Tibial nerve (tissue), 4 donors: Measurements from ENCODE around the gene ZNF232. TPM values are rescaled to one million over a fixed set of nuclear protein-coding genes. Genes with fewer than 3 reads are reported as not detected.
"Not testable (repeated sequence)": the region's sequence is repeated elsewhere in the genome, so short reads cannot be mapped to it uniquely, and the experiment has no call there.

Experiments used
- DNase-seq, 2 donors: peaks; one replicate each; pipeline ENCODE4 v3.0.0-alpha.2; 2019; ENCODE audit warnings: low spot score in 2 of 2
- H3K27ac ChIP-seq, 4 donors: fragments of 200-600 bp; sonication (generic) in 3 of 4; one replicate each; pipeline ENCODE4 v1.5.1; 2017 to 2019; ENCODE audit warnings: mild to moderate bottlenecking in 1 of 4
- H3K27me3 ChIP-seq, 2 donors: fragments of 200-600 bp; sonication (generic) in 1 of 2; one replicate each; pipeline versions ENCODE4 v1.5.1 to v1.6.0; 2017 to 2019
- H3K36me3 ChIP-seq, 3 donors: fragments of 200-600 bp; sonication (generic); one replicate each; pipeline ENCODE4 v1.5.1; 2018 to 2019
- H3K4me1 ChIP-seq, 4 donors: fragments of 200-600 bp; sonication (generic) in 3 of 4; one replicate each; pipeline ENCODE4 v1.5.1; 2017 to 2019
- H3K4me3 ChIP-seq, 4 donors: fragments of 200-600 bp; sonication (generic) in 3 of 4; one replicate each; pipeline ENCODE4 v1.5.1; 2017 to 2019; ENCODE audit warnings: mild to moderate bottlenecking in 1 of 4, moderate library complexity in 1 of 4
- H3K9me3 ChIP-seq, 4 donors: fragments of 200-600 bp; sonication (generic) in 3 of 4; one replicate each; pipeline ENCODE4 v1.5.1; 2017 to 2019
- EP300 ChIP-seq, 2 donors: sonication (generic); formaldehyde crosslinking; IDR thresholded peaks; one replicate each; pipeline ENCODE4 v1.6.1; 2017; ENCODE audit warnings: antibody characterized with exemption in 2 of 2, mild to moderate bottlenecking in 1 of 2
- POLR2A ChIP-seq, 2 donors: fragments of 450-650 bp; IDR thresholded peaks; one replicate each; pipeline ENCODE4 v1.6.1; 2017; ENCODE audit warnings: antibody characterized with exemption in 2 of 2, mild to moderate bottlenecking in 2 of 2, moderate library complexity in 2 of 2
- whole genome bisulfite sequencing, 2 donors: methylation state at CpG; one replicate each; pipeline ENCODE4 v1.1.5; 2018; 5-methylcytosine and 5-hydroxymethylcytosine counted together
- total RNA-seq, 4 donors: library from RNA; depleted of rRNA; stranded (reverse); fragments of >200 nt; gene quantifications; one replicate each; pipeline ENCODE4 v1.1.0, GENCODE V29; 2016
- TF ChIP-seq, protein P1 (sequence below), 5 experiments: fragments of 200-600 bp in 3 of 5; fragments of 450-650 bp in 2 of 5; sonication (generic) in 3 of 5; IDR thresholded peaks; one replicate each; pipeline ENCODE4 v1.5.1; 2016 to 2019; ENCODE audit warnings: antibody characterized with exemption in 5 of 5, mild to moderate bottlenecking in 3 of 5, moderate library complexity in 2 of 5

Gene ZNF232
- total RNA-seq, 4 donors from 2014 or later: 7.3 to 16.4 (median 9.8) TPM

DNA sequence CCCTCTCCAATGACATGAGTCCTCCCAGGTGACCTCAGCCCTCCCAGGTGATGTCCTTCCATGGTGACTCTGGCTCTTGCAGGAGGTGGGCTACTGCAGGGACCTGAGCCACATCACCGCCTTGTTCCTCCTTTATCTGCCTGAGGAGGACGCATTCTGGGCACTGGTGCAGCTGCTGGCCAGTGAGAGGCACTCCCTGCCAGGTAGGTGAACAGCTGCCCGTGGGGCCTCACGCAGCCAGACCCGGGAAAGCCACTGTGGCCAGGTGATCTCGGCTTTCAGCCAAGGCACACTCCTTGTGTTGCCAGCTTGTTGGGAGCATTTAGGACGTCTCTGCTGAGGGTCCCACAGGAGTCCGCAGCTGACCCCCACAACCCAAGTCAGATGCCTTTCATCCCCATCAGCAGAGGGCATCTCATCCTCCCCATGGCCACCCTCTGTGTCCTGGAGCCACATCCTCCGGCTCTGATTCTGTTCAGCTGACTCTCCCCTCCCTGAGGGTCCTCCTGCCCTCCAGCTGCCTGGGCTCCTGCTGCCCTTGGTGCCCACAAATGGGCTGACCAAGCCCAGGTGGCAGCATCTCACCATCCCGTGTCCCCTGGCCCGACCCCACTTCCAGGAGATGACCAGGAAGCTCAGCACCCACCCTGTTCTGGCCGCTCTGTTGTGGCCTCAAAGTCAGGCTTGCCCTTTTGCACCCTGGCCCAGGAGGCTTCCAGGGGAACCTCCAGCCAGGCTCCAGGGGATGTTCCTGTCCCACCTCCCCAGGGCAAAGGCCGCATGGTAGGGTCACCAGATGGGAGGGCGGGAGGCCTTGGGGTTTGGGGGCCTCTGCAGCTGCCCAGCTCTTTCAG is 24.3 kb upstream of the ZNF232 start:
- no peak for TF ChIP-seq POLR2A (IDR thresholded peaks at IDR 0.05)
- Histone ChIP-seq H3K9me3 (no peaks in the 10 kb centered on the region), H3K4me1 (no peaks in the 10 kb centered on the region), H3K4me3 (no peak overlapping the region), H3K36me3 (no peaks in the 10 kb centered on the region), H3K27ac (no peak overlapping the region), H3K27me3 (no peaks in the 10 kb centered on the region)
- WGBS, 2 donors: 85 to 86% methylated on average over 7 to 12 of the region's 14 CpGs
- DNase-seq: no peak

DNA sequence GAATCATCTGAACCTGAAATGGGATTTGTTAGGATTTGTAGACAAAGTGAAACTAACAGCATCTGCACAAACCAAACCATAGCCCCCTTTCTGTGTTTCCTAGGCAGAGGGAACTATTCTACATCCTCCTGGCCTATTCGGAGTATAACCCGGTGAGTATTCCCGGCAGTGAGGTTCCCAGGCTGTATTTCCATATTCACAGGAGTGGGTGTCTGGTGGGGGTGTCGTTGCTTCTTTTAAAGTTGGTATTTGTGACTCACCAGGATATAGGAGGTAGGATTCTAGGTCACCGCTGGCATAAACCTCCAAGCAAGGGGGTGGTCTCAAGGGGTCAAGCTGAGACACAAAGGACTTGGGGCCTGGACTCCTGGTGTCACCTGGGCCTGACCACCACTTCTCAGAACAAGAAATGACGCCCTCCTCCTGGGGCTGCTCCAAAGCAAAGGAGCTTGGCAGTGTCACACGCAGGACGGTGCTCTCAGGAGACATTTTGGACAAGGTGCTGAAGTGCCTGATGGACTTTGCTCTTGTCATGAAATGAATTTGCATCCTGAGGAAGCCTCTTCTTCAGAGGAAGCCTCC is 23.5 kb upstream of the ZNF232 start:
- not testable (repeated sequence) for H3K4me1 ChIP-seq, H3K9me3 ChIP-seq, H3K36me3 ChIP-seq, DNase-seq, H3K27ac ChIP-seq, H3K27me3 ChIP-seq, H3K4me3 ChIP-seq
- 73 to 78% methylated on average over 8 of the region's 8 CpGs for WGBS, 2 donors

DNA sequence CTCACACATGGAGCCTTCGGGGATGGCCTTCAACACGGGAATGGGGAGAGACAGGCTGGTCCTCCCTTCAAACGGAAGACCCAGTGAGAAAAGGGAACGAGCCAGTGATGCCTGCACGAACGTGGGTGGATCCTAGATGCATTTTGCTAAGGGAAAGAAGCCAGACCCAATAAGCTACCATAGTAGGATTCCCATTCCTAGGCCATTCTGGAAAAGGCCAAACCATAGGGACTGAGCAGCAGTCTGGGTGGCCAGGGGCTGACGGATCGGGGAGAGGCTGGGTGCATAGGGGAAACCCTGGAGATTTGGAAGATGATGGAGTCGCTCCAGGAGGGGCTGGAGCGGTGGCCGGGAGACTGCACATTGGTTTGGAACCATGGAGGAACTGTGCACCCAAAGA is 22.9 kb upstream of the ZNF232 start:
- not testable (repeated sequence) for H3K27ac ChIP-seq, H3K9me3 ChIP-seq, H3K36me3 ChIP-seq, H3K4me3 ChIP-seq, DNase-seq, H3K27me3 ChIP-seq, H3K4me1 ChIP-seq
- WGBS, 2 donors: 84 to 85% methylated on average over 11 of the region's 11 CpGs

DNA sequence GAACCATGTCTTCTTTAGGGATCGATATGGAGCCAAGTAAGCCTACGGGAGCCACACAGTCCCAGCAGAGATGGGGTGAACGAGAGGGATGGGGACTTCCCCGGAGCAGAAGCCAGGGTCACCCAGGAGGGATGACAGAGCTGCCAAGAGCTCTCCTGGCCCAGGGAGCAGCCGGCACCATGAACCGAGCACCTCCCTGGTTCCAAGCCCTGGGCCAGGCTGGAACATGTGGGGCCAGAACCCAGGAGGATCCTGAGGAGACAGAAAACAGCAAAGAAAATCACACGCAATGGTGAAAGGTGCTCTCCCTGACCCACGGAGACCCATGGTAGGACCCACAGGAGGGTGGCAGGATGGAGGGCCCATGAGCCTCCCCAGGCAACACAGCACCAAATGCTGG is 22.3 kb upstream of the ZNF232 start:
- not testable (repeated sequence) for H3K27me3 ChIP-seq, H3K4me1 ChIP-seq, H3K27ac ChIP-seq, H3K9me3 ChIP-seq, H3K4me3 ChIP-seq, H3K36me3 ChIP-seq, DNase-seq
- WGBS, 2 donors: 88 to 92% methylated on average over 8 of the region's 8 CpGs

DNA sequence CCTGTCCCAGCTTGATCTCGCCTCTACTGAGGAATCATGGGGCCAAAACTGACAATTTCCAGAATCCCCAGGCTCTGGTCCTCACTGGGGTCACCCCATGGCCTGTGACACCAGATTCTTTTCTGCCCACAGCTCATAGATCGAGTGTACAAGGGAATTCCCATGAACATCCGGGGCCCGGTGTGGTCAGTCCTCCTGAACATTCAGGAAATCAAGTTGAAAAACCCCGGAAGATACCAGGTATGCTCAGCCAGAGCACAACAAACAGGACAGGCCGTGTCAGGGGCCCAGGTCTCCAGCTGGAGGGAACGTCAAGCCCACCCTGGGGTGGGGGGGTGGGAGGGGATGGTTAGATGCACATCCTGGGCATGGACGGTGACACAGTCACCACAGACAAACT is 21.6 kb upstream of the ZNF232 start:
- DNase-seq: no peak
- 77 to 85% methylated on average over 8 of the region's 8 CpGs for WGBS, 2 donors
- no peaks in the 10 kb centered on the region for H3K9me3 ChIP-seq

DNA sequence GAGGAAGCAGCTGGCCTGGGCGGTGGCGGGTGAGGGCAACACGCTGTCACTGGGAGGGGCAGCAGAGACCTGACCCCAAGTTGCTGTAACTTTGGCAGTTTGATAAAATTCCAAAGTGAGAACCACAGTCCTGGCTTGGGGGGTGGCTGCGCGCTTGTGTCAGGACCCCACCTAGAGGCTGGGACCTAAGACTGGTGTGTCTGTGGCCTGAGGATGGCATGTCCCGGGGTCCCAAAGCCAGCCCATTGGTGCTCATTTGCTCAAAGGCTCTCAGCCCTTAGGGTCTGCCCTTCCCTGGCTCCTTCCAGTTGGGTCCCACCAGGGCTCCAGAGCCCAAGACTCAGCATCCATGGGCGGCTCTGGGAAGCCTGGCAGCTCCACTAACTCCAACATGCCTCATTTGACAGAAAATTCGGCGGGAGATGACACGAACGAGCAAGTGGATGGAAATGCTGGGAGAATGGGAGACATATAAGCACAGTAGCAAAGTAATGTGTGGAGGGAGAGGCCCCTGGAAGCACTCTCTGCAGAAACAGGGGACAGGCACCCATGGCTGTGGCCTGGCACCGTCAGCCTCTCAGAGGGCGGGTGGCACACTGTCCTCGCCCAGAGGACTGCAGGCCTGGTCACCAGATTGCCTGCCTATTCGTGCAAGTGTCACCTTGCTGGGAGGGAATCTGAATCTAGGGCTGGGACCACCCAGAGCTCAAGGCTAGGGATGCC is 21.0 kb upstream of the ZNF232 start:
- 88 to 90% methylated on average over 15 of the region's 15 CpGs for WGBS, 2 donors
- not testable (repeated sequence) for H3K9me3 ChIP-seq, DNase-seq

More for the DNA sequence above, 21.6 kb upstream of the ZNF232 start:
- Histone ChIP-seq H3K4me1 (no peaks in the 10 kb centered on the region), H3K27ac (no peak overlapping the region), H3K4me3 (no peak overlapping the region), H3K36me3 (no peaks in the 10 kb centered on the region), H3K27me3 (no peaks in the 10 kb centered on the region)
- TF ChIP-seq, protein P1, sequence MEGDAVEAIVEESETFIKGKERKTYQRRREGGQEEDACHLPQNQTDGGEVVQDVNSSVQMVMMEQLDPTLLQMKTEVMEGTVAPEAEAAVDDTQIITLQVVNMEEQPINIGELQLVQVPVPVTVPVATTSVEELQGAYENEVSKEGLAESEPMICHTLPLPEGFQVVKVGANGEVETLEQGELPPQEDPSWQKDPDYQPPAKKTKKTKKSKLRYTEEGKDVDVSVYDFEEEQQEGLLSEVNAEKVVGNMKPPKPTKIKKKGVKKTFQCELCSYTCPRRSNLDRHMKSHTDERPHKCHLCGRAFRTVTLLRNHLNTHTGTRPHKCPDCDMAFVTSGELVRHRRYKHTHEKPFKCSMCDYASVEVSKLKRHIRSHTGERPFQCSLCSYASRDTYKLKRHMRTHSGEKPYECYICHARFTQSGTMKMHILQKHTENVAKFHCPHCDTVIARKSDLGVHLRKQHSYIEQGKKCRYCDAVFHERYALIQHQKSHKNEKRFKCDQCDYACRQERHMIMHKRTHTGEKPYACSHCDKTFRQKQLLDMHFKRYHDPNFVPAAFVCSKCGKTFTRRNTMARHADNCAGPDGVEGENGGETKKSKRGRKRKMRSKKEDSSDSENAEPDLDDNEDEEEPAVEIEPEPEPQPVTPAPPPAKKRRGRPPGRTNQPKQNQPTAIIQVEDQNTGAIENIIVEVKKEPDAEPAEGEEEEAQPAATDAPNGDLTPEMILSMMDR (IDR thresholded peaks at IDR 0.05): no peak

DNA sequence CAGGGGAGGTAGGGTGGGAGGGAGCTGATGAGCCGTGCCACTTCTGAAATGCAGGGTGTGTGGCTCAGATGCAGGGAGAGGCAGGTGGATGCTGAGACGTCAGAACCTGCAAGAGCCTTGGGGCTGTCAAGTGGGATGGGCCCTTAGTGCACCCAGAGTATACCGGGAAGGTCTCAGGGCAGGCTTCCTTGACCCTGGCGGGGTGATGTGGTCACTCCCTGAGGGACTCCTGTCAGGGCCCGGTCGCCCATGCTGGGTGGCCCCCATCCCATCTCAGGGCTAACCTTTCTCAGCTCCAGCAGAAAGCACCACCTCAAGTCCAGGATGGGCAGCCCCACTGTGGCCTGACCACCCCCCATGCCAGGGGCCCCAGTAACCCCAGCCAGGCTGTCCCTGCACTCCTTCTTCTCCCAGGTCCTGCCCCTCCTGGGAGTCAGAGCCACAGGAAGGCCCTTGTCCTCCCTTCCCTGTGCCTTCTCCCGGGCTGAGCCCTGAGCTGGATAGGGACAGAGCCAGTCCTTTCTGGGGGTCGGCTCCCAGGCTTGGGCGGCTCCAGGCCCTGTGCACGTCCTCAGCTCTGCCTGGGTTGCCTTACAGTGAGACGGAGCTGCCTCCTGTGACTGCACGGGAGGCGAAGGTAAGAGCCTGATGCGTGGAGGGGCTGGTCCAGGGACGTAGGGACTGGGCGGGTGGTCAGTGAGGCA is 20.3 kb upstream of the ZNF232 start:
- H3K36me3 ChIP-seq: not testable (repeated sequence)
- WGBS, 2 donors: 82 to 85% methylated on average over 13 to 16 of the region's 16 CpGs

More for the DNA sequence above, 21.0 kb upstream of the ZNF232 start:
- not testable (repeated sequence) for H3K27me3 ChIP-seq, H3K4me1 ChIP-seq, H3K36me3 ChIP-seq, H3K27ac ChIP-seq, H3K4me3 ChIP-seq

DNA sequence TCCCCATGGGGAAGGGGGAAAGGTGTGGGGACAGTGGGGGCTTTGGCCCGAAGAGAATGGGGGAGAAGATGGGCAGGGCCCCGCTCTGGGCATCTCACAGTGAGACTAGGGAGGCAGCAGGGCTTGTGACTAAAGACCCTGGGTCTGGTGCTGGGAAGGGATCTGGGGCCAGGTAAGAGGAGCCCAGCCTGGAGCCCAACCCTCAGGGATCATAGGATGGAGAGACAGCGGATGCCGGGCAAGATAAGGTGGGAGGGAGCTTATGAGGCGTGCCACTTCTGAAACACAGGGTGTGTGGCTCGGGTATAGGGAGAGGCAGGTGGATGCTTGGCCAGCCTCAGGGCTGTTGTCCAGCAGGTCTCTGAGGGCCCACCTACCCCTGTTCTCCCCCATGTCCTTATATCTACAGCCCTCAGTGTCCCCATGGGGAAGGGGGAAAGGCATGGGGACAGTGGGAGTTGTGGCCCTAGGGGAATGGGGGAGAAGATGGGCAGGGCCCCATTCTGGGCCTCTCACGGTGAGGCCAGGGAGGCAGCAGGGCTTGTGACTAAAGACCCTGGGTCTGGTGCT is 19.6 kb upstream of the ZNF232 start:
- TF ChIP-seq, protein P1 (IDR thresholded peaks at IDR 0.05): no peak
- TF ChIP-seq EP300 (IDR thresholded peaks at IDR 0.05): no peak
- no peak for TF ChIP-seq POLR2A (IDR thresholded peaks at IDR 0.05)
- no peaks in the 10 kb centered on the region for H3K27me3 ChIP-seq
- H3K36me3 ChIP-seq: no peaks in the 10 kb centered on the region
- no peaks in the 10 kb centered on the region for H3K4me1 ChIP-seq
- no peaks in the 10 kb centered on the region for H3K9me3 ChIP-seq
- 88 to 93% methylated on average over 7 of the region's 7 CpGs for WGBS, 2 donors
- DNase-seq: no peak
- no peak overlapping the region for H3K4me3 ChIP-seq
- H3K27ac ChIP-seq: no peak overlapping the region

More for the DNA sequence above, 20.3 kb upstream of the ZNF232 start:
- H3K4me3 ChIP-seq, H3K4me1 ChIP-seq, H3K27me3 ChIP-seq, DNase-seq, H3K27ac ChIP-seq, H3K9me3 ChIP-seq: not testable (repeated sequence)

DNA sequence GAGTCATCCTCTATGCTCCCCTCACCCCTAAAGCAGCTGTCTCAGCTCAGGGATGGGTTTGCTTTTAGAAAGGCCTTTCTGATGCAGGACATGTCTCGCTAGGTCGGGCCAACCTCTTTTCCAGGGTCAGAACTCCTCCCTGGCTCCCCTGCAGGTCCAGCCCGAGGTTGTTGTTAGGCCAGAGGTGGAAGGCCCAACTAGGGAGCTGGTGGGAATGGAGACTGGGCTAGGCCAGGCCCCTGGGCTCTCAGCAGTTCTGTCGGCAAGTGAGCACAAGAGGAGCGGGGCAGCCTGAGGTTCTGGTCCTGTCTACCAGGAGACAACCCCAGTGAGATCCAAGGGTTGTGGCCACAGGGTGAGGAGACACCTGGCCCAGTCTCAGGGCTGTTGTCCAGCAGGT is 19.0 kb upstream of the ZNF232 start:
- H3K27ac ChIP-seq, H3K27me3 ChIP-seq, H3K36me3 ChIP-seq, DNase-seq, H3K4me1 ChIP-seq, H3K4me3 ChIP-seq, H3K9me3 ChIP-seq: not testable (repeated sequence)
- WGBS, 2 donors: 79 to 82% methylated on average over 3 to 5 of the region's 5 CpGs

DNA sequence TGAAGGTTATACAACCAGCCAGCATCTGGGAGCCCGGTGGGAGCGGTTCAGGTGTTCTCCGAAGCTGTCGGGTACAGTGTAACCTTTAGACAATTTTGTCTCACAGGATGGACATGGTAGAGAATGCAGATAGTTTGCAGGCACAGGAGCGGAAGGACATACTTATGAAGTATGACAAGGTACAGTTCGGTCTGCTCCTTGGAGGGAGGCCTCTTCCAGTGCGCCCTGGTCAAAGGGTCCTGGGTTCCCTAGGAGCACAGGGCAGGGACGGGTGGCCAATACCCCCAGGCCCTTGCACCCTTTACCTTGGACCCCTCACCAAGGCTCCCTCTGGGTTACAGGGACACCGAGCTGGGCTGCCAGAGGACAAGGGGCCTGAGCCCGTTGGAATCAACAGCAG is 18.6 kb upstream of the ZNF232 start:
- H3K27ac ChIP-seq, H3K4me1 ChIP-seq, H3K27me3 ChIP-seq, H3K9me3 ChIP-seq, DNase-seq, H3K4me3 ChIP-seq, H3K36me3 ChIP-seq: not testable (repeated sequence)
- 85 to 92% methylated on average over 9 to 10 of the region's 10 CpGs for WGBS, 2 donors
